HG03354 (cell line): ENCODE results near the gene NKX2-2.

Source experiments
- ATAC-seq: cut with Tn5 transposase; IDR thresholded peaks from one replicate; pipeline ENCODE4 v1.9.1; 2021; ENCODE audit warnings: mild to moderate bottlenecking; ENCODE audit not compliant: unreplicated experiment, poor library complexity, severe bottlenecking

NKX2-2 gene

DNA sequence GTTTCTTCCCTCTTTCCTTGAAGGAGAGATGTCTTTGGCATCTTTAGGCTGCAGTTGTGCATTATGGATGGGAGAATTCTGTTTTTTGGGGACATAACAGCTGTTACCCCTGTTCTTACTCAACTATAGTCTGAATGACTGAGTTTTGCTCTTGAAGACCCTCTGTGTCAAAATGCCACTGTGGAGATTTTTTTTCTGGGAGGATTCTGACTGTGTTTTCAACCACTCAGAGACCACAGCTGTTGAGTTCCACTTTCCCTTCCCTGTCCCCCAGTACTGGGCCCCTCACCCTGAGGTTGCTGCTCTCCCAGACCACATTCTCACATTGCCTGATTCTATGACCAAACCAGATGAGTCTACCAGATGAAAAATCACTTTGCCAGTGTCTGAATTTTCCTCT, 48.1 kb downstream of the NKX2-2 start:
- no peak for ATAC-seq

DNA sequence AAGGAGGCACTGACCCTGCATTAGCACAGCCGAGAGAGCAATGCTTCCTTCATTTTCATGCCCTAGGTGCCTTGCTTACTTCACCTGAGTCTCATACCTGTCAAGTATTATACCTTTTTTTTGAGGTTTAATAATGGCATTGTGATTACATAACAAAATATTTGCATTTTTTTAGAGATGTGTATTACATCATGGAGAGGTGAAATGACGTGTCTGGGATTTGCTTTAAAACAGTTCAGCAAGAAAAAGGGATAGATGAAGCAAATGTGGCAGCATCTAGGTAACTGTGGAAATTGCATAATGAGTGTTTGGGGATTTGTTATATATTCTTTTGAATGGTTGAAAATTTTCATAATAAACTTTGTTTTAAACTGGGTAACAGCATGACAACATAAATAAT, 48.9 kb downstream of the NKX2-2 start:
- no peak for ATAC-seq
